ENCODE results near the gene SAMD3. TPM values are rescaled to one million over a fixed set of nuclear protein-coding genes. Genes with fewer than 3 reads are reported as not detected.
"Not testable (repeated sequence)": the region's sequence is repeated elsewhere in the genome, so short reads cannot be mapped to it uniquely, and the experiment has no call there.

The SAMD3 gene
- total RNA-seq, 4 donors from 2014 or later: 3.4 to 4.1 TPM; not detected in 2

DNA sequence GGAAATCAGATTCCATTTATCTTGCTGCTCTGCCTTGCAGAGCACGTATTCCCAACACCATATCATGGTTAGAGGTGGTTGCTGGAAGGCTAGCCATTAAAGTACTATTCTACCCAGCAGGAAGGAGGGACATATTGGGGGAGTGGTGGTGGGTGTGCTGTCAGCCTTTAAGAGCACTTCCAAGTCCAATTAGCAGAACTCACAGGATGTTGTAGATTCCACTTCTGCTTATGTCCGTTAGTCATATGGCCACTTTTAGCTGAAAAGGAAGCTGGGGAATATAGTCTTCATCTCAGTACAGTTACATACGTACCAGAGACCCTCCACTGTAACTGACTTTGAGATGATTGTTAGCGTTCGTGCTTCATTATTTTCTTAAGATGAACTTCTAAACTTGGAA is 94.4 kb downstream of the SAMD3 start:
- Histone ChIP-seq H3K27me3 (no peaks in the 10 kb centered on the region), H3K27ac (no peak overlapping the region), H3K4me3 (no peak overlapping the region), H3K9me3 (no peaks in the 10 kb centered on the region), H3K36me3 (no peaks in the 10 kb centered on the region), H3K4me1 (no peaks in the 10 kb centered on the region)
- no peak for TF ChIP-seq POLR2A (IDR thresholded peaks at IDR 0.05)
- TF ChIP-seq, protein P1, sequence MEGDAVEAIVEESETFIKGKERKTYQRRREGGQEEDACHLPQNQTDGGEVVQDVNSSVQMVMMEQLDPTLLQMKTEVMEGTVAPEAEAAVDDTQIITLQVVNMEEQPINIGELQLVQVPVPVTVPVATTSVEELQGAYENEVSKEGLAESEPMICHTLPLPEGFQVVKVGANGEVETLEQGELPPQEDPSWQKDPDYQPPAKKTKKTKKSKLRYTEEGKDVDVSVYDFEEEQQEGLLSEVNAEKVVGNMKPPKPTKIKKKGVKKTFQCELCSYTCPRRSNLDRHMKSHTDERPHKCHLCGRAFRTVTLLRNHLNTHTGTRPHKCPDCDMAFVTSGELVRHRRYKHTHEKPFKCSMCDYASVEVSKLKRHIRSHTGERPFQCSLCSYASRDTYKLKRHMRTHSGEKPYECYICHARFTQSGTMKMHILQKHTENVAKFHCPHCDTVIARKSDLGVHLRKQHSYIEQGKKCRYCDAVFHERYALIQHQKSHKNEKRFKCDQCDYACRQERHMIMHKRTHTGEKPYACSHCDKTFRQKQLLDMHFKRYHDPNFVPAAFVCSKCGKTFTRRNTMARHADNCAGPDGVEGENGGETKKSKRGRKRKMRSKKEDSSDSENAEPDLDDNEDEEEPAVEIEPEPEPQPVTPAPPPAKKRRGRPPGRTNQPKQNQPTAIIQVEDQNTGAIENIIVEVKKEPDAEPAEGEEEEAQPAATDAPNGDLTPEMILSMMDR (IDR thresholded peaks at IDR 0.05): no peak
- no peak for DNase-seq

GRCh38 chr6:130127195-130127594 is 95.6 kb downstream of the SAMD3 start:
- H3K27me3 ChIP-seq: no peaks in the 10 kb centered on the region
- H3K4me3 ChIP-seq: no peak overlapping the region
- no peak for DNase-seq
- no peaks in the 10 kb centered on the region for H3K9me3 ChIP-seq
- H3K27ac ChIP-seq: no peak overlapping the region
- no peaks in the 10 kb centered on the region for H3K36me3 ChIP-seq
- TF ChIP-seq, protein P1 (IDR thresholded peaks at IDR 0.05): no peak
- TF ChIP-seq POLR2A (IDR thresholded peaks at IDR 0.05): no peak
- H3K4me1 ChIP-seq: no peaks in the 10 kb centered on the region

GRCh38 chr6:130122243-130122642 is 100.5 kb downstream of the SAMD3 start:
- Histone ChIP-seq H3K27me3 (no peaks in the 10 kb centered on the region), H3K4me3 (no peak overlapping the region), H3K4me1 (no peaks in the 10 kb centered on the region), H3K27ac (no peak overlapping the region), H3K36me3 (no peaks in the 10 kb centered on the region), H3K9me3 (no peaks in the 10 kb centered on the region)
- no peak for TF ChIP-seq POLR2A (IDR thresholded peaks at IDR 0.05)
- TF ChIP-seq, protein P1 (IDR thresholded peaks at IDR 0.05): no peak
- DNase-seq: no peak

GRCh38 chr6:130120731-130121130 is 102.0 kb downstream of the SAMD3 start:
- DNase-seq: no peak
- TF ChIP-seq, protein P1 (IDR thresholded peaks at IDR 0.05): no peak
- TF ChIP-seq POLR2A (IDR thresholded peaks at IDR 0.05): no peak

GRCh38 chr6:130119211-130119610 is 103.5 kb downstream of the SAMD3 start:
- DNase-seq: no peak
- H3K36me3 ChIP-seq: no peaks in the 10 kb centered on the region
- H3K27me3 ChIP-seq: no peaks in the 10 kb centered on the region
- no peak overlapping the region for H3K27ac ChIP-seq
- H3K4me1 ChIP-seq: no peaks in the 10 kb centered on the region
- H3K9me3 ChIP-seq: no peaks in the 10 kb centered on the region
- TF ChIP-seq POLR2A (IDR thresholded peaks at IDR 0.05): no peak
- TF ChIP-seq, protein P1 (IDR thresholded peaks at IDR 0.05): no peak
- no peak overlapping the region for H3K4me3 ChIP-seq

More at GRCh38 chr6:130120731-130121130, 102.0 kb downstream of the SAMD3 start:
- no peaks in the 10 kb centered on the region for H3K27me3 ChIP-seq
- H3K9me3 ChIP-seq: no peaks in the 10 kb centered on the region
- H3K36me3 ChIP-seq: no peaks in the 10 kb centered on the region
- H3K4me1 ChIP-seq: no peaks in the 10 kb centered on the region
- no peak overlapping the region for H3K27ac ChIP-seq
- H3K4me3 ChIP-seq: no peak overlapping the region

GRCh38 chr6:130118236-130118635 is 104.5 kb downstream of the SAMD3 start:
- TF ChIP-seq, protein P1 (IDR thresholded peaks at IDR 0.05): no peak
- no peak for TF ChIP-seq POLR2A (IDR thresholded peaks at IDR 0.05)

GRCh38 chr6:130117187-130117701 is 105.5 kb downstream of the SAMD3 start:
- H3K36me3 ChIP-seq, H3K4me1 ChIP-seq, H3K27me3 ChIP-seq, H3K27ac ChIP-seq, H3K4me3 ChIP-seq, H3K9me3 ChIP-seq, DNase-seq: not testable (repeated sequence)

More at GRCh38 chr6:130118236-130118635, 104.5 kb downstream of the SAMD3 start:
- Histone ChIP-seq H3K4me3 (no peak overlapping the region), H3K27ac (no peak overlapping the region), H3K9me3 (no peaks in the 10 kb centered on the region), H3K27me3 (no peaks in the 10 kb centered on the region), H3K4me1 (no peaks in the 10 kb centered on the region), H3K36me3 (no peaks in the 10 kb centered on the region)
- DNase-seq: no peak
